GM19397 (cell line): ENCODE data around the gene CFAP97.

Source experiments
- ATAC-seq: cut with Tn5 transposase; IDR thresholded peaks from one replicate; pipeline ENCODE4 v1.9.1; 2021; ENCODE audit warnings: mild to moderate bottlenecking, moderate library complexity; ENCODE audit not compliant: unreplicated experiment

CFAP97 gene

DNA sequence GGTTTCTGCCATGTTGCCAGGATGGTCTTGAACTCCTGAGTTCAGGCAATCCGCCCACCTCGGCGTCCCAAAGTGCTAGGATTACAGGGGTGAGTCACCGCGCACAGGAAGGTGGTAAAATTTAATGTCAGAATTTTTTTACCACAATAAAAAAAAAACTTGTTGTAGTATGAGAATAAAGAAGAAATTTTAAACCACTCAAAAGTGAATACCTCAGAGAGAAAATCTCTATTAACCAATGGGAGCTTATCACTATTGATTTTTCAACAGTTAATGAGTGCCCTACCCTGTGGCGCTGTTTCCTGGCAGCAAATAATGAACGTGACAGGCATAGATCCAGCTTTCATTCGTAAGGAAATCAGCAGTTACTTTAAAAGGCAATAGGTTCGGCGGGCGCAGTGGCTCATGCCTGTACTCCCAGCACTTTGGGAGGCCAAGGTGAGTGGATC, 93.4 kb downstream of the CFAP97 start:
- no peak for ATAC-seq

DNA sequence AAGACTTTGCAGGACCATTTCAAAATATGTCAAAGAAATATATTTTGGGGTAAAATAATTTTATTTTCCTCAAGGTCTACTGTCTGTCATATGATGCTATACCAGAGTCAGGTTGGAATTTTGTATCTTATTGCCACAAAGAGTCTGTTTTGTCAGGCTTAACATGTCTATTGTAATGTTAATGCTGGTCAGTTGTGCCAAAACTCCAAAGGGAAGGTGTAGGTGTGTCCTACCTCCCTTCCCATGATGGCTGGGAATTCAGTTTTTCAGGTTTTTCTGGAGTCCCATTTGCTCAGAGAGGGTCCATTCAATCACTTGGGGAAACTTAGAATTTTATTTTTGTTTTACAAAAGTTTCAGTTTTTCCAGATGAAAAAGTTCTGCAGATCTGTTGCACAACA, 94.1 kb downstream of the CFAP97 start:
- no peak for ATAC-seq
